CD8-positive, alpha-beta memory T cell (primary cell): ENCODE measurements around the gene SETD4. TPM values are rescaled to one million over a fixed set of nuclear protein-coding genes. Genes with fewer than 3 reads are reported as not detected.
"Not testable (repeated sequence)": the region's sequence is repeated elsewhere in the genome, so short reads cannot be mapped to it uniquely, and the experiment has no call there.

Source experiments
- CTCF ChIA-PET: fragments of 350-600 bp; sonication (Branson Sonifier 250); formaldehyde crosslinking; loops from one replicate; lab custom pipeline; 2021; ENCODE audit warnings: antibody characterized with exemption; lab: Charles Lee
- POLR2A ChIA-PET: fragments of 350-600 bp; sonication (Branson Sonifier 250); formaldehyde crosslinking; loops from one replicate; lab custom pipeline; 2021; ENCODE audit warnings: antibody characterized with exemption; lab: Charles Lee
- DNase-seq, 5 donors: peaks; one replicate each; pipeline versions ENCODE4 v3.0.0 to v3.0.0-alpha.2; 2020 to 2022; ENCODE audit warnings: mixed read lengths in 1 of 5
- H3K27ac ChIP-seq: one replicate; pipeline ENCODE4 v1.7.0; 2013; ENCODE audit warnings: low read depth, mild to moderate bottlenecking, low read length, moderate library complexity
- H3K27me3 ChIP-seq: 2 replicates; pipeline ENCODE4 v1.7.0; 2013; ENCODE audit warnings: low read length, mild to moderate bottlenecking; ENCODE audit not compliant: insufficient read depth, poor library complexity, severe bottlenecking
- H3K36me3 ChIP-seq: 2 replicates; pipeline ENCODE4 v1.7.0; 2013; ENCODE audit warnings: mild to moderate bottlenecking, low read length, moderate library complexity; ENCODE audit not compliant: insufficient read depth
- H3K4me1 ChIP-seq: 2 replicates; pipeline ENCODE4 v1.7.0; 2013; ENCODE audit warnings: mild to moderate bottlenecking, low read length, moderate library complexity; ENCODE audit not compliant: insufficient read depth
- H3K4me3 ChIP-seq: 2 replicates; pipeline ENCODE4 v1.7.0; 2013; ENCODE audit warnings: mild to moderate bottlenecking, low read length
- H3K9me3 ChIP-seq: 2 replicates; pipeline ENCODE4 v1.7.0; 2013; ENCODE audit warnings: mild to moderate bottlenecking, low read length
- H3K27ac Mint-ChIP-seq, 8 donors: one replicate each; pipeline ENCODE4 v1.8.0; 2020 to 2021; ENCODE audit warnings: mixed read lengths in 8 of 8, mild to moderate bottlenecking in 6 of 8, inconsistent platforms in 3 of 8, moderate library complexity in 3 of 8
- H3K27me3 Mint-ChIP-seq, 2 donors: one replicate each; pipeline ENCODE4 v1.8.0; 2020 to 2021; ENCODE audit warnings: mixed read lengths in 2 of 2, mild to moderate bottlenecking in 1 of 2, moderate library complexity in 1 of 2
- H3K36me3 Mint-ChIP-seq, 3 donors: one replicate each; pipeline ENCODE4 v1.8.0; 2020 to 2021; ENCODE audit warnings: mixed read lengths in 3 of 3, inconsistent platforms in 1 of 3, mild to moderate bottlenecking in 1 of 3
- H3K4me1 Mint-ChIP-seq, 3 donors: one replicate each; pipeline ENCODE4 v1.8.0; 2020 to 2021; ENCODE audit warnings: mixed read lengths in 3 of 3, inconsistent platforms in 1 of 3, mild to moderate bottlenecking in 1 of 3
- H3K4me3 Mint-ChIP-seq, 7 donors: one replicate each; pipeline ENCODE4 v1.8.0; 2020 to 2021; ENCODE audit warnings: mixed read lengths in 7 of 7, mild to moderate bottlenecking in 6 of 7, moderate library complexity in 4 of 7, inconsistent platforms in 2 of 7
- H3K9me3 Mint-ChIP-seq, 5 donors: one replicate each; pipeline ENCODE4 v1.8.0; 2020 to 2022; ENCODE audit warnings: mixed read lengths in 5 of 5, mild to moderate bottlenecking in 3 of 5, moderate library complexity in 2 of 5, inconsistent platforms in 1 of 5
- polyA plus RNA-seq: library from polyadenylated mRNA; unstranded; fragments of 300-500 nt; fragmentation: Illumina TruSeq; gene quantifications from one replicate; pipeline ENCODE4 v1.2.3, GENCODE V29; 2021
- total RNA-seq, 2 experiments: library from RNA; stranded (reverse); gene quantifications; one replicate each; pipeline ENCODE4 v1.2.3, GENCODE V29; 2021

Gene SETD4
- total and polyA plus RNA-seq, 3 experiments from 2014 or later: 8.0 to 20.5 (median 20.2) TPM

GRCh38 chr21:36075953-36076352 is 15.6 kb upstream of the SETD4 start:
- H3K4me1 ChIP-seq: peaks cover 9% of the 10 kb centered on the region
- no peaks in the 10 kb centered on the region for H3K27me3 ChIP-seq
- no peak overlapping the region for H3K27ac ChIP-seq
- no peak for DNase-seq
- Mint-ChIP-seq H3K4me1 (peaks cover 21 to 47% (median 36%) of the 10 kb centered on the region in 3 donors), H3K27ac (peak overlapping the region in 2 of 8 donors; percentile 66 to 71), H3K9me3 (no peaks in the 10 kb centered on the region), H3K27me3 (no peaks in the 10 kb centered on the region), H3K4me3 (no peak overlapping the region), H3K36me3 (peaks cover 0 to 27% (median 13%) of the 10 kb centered on the region in 3 donors)
- H3K9me3 ChIP-seq: no peaks in the 10 kb centered on the region
- CTCF ChIA-PET: no interaction called here
- no peaks in the 10 kb centered on the region for H3K36me3 ChIP-seq
- no peak overlapping the region for H3K4me3 ChIP-seq
- POLR2A ChIA-PET: no interaction called here

- Mint-ChIP-seq H3K27ac (peak overlapping the region in 2 of 8 donors; percentile 8 to 33), H3K4me3 (no peak overlapping the region), H3K9me3 (no peaks in the 10 kb centered on the region), H3K27me3 (no peaks in the 10 kb centered on the region), H3K36me3 (peaks cover 0 to 27% (median 13%) of the 10 kb centered on the region in 3 donors), H3K4me1 (peaks cover 29 to 55% (median 44%) of the 10 kb centered on the region in 3 donors)
- Histone ChIP-seq H3K36me3 (no peaks in the 10 kb centered on the region), H3K4me3 (no peak overlapping the region), H3K9me3 (no peaks in the 10 kb centered on the region), H3K4me1 (peaks cover 16% of the 10 kb centered on the region), H3K27ac (no peak overlapping the region), H3K27me3 (no peaks in the 10 kb centered on the region)
- no peak for DNase-seq
- POLR2A ChIA-PET: no interaction called here
- CTCF ChIA-PET: interaction anchor here (1.1 kb wide), 1 partner anchor 25 kb away, joined by 3 read pairs; no protein-coding TSS in a partner anchor
Observed at GRCh38 chr21:36075171-36075570, 14.8 kb upstream of the SETD4 start.

- H3K4me1 Mint-ChIP-seq: peaks cover 33 to 51% (median 50%) of the 10 kb centered on the region in 3 donors
- H3K4me3 Mint-ChIP-seq, POLR2A ChIA-PET, H3K36me3 ChIP-seq, H3K9me3 Mint-ChIP-seq, H3K4me3 ChIP-seq, DNase-seq, H3K27ac ChIP-seq, H3K27me3 Mint-ChIP-seq, H3K9me3 ChIP-seq, H3K27me3 ChIP-seq: not testable (repeated sequence)
- peaks cover 3 to 31% (median 13%) of the 10 kb centered on the region in 3 donors for H3K36me3 Mint-ChIP-seq
- H3K4me1 ChIP-seq: peaks cover 23% of the 10 kb centered on the region
- H3K27ac Mint-ChIP-seq: peak overlapping the region in 1 of 8 donors; percentile 58
- CTCF ChIA-PET: interaction anchor here (1.3 kb wide), 1 partner anchor 14 kb away, joined by 3 read pairs; the partner anchor contains the start of gene SETD4
Observed at GRCh38 chr21:36073911-36074310, 13.6 kb upstream of the SETD4 start.

GRCh38 chr21:36073181-36073580 is 12.9 kb upstream of the SETD4 start:
- no peaks in the 10 kb centered on the region for H3K36me3 ChIP-seq
- no peaks in the 10 kb centered on the region for H3K27me3 ChIP-seq
- POLR2A ChIA-PET: no interaction called here
- no peak for DNase-seq
- no peak overlapping the region for H3K27ac ChIP-seq
- CTCF ChIA-PET: interaction anchor here (1.3 kb wide), 1 partner anchor 13 kb away, joined by 3 read pairs; the partner anchor contains the start of gene SETD4
- H3K9me3 ChIP-seq: no peaks in the 10 kb centered on the region
- Mint-ChIP-seq H3K4me1 (peaks cover 33 to 48% (median 44%) of the 10 kb centered on the region in 3 donors), H3K4me3 (peak overlapping the region in 1 of 7 donors; percentile 83), H3K36me3 (peaks cover 4 to 31% (median 11%) of the 10 kb centered on the region in 3 donors), H3K27me3 (no peaks in the 10 kb centered on the region), H3K9me3 (peaks cover 4 to 10% (median 5%) of the 10 kb centered on the region in 5 donors), H3K27ac (no peak overlapping the region)
- H3K4me1 ChIP-seq: peaks cover 23% of the 10 kb centered on the region
- no peak overlapping the region for H3K4me3 ChIP-seq

- Histone ChIP-seq H3K27me3 (no peaks in the 10 kb centered on the region), H3K27ac (no peak overlapping the region), H3K4me1 (peaks cover 23% of the 10 kb centered on the region), H3K9me3 (no peaks in the 10 kb centered on the region), H3K4me3 (no peak overlapping the region), H3K36me3 (no peaks in the 10 kb centered on the region)
- DNase-seq: no peak
- Mint-ChIP-seq H3K9me3 (peaks cover 4 to 10% (median 5%) of the 10 kb centered on the region in 5 donors), H3K27ac (peak overlapping the region in 1 of 8 donors; percentile 16), H3K27me3 (no peaks in the 10 kb centered on the region), H3K36me3 (peaks cover 6 to 31% (median 11%) of the 10 kb centered on the region in 3 donors), H3K4me1 (peaks cover 33 to 48% (median 44%) of the 10 kb centered on the region in 3 donors), H3K4me3 (peak overlapping the region in 2 of 7 donors; percentile 65 to 83)
- ChIA-PET POLR2A (no interaction called here), CTCF (interaction anchor here (1.3 kb wide), 1 partner anchor 13 kb away, joined by 3 read pairs; the partner anchor contains the start of gene SETD4)
Observed at GRCh38 chr21:36072453-36073162, 12.3 kb upstream of the SETD4 start.

- Mint-ChIP-seq H3K4me1 (peaks cover 33 to 44% (median 42%) of the 10 kb centered on the region in 3 donors), H3K27me3 (no peaks in the 10 kb centered on the region), H3K4me3 (peak overlapping the region; percentile 75 to 94 (median 89)), H3K36me3 (peaks cover 8 to 31% (median 11%) of the 10 kb centered on the region in 3 donors), H3K27ac (peak overlapping the region in 6 of 8 donors; percentile 31 to 86 (median 60)), H3K9me3 (peaks cover 4 to 10% (median 5%) of the 10 kb centered on the region in 5 donors)
- ChIA-PET CTCF (interaction anchor here (1.5 kb wide), 1 partner anchor 41 kb away, joined by 8 read pairs; no protein-coding TSS in a partner anchor), POLR2A (interaction anchor here (1.6 kb wide), 1 partner anchor 11 kb away, joined by 21 read pairs; the partner anchor contains the start of gene SETD4)
- Histone ChIP-seq H3K4me3 (no peak overlapping the region), H3K27me3 (no peaks in the 10 kb centered on the region), H3K9me3 (no peaks in the 10 kb centered on the region), H3K27ac (no peak overlapping the region), H3K4me1 (peaks cover 23% of the 10 kb centered on the region), H3K36me3 (no peaks in the 10 kb centered on the region)
- DNase-seq: no peak
Observed at GRCh38 chr21:36070999-36071398, 10.7 kb upstream of the SETD4 start.

- H3K9me3 ChIP-seq: no peaks in the 10 kb centered on the region
- peak within 1 kb of the TSS; percentile 53 to 92 (median 84) for H3K27ac Mint-ChIP-seq
- H3K36me3 ChIP-seq: no peaks in the 10 kb centered on the region
- H3K36me3 Mint-ChIP-seq: peaks cover 8 to 31% (median 8%) of the 10 kb centered on the region in 3 donors
- peak; percentile 72 to 91 (median 85) for DNase-seq
- peak within 1 kb of the TSS; percentile 83 to 94 (median 89) for H3K4me3 Mint-ChIP-seq
- ChIA-PET POLR2A (interaction anchor here (0.7 to 1.6 kb wide), 3 partner anchors 9 to 1454 kb away, joined by 3 to 21 read pairs (median 3); partner anchors contain the start of gene SETD4), CTCF (interaction anchor here (0.9 to 1.7 kb wide), 6 partner anchors 10 to 1180 kb away, joined by 3 to 14 read pairs (median 4); partner anchors contain the start of gene SETD4)
- H3K9me3 Mint-ChIP-seq: peaks cover 4 to 10% (median 5%) of the 10 kb centered on the region in 5 donors
- no peaks in the 10 kb centered on the region for H3K27me3 Mint-ChIP-seq
- H3K27me3 ChIP-seq: no peaks in the 10 kb centered on the region
- peaks cover 23% of the 10 kb centered on the region for H3K4me1 ChIP-seq
- peaks cover 33 to 47% (median 42%) of the 10 kb centered on the region in 3 donors for H3K4me1 Mint-ChIP-seq
- peak within 1 kb of the TSS; percentile 34 for H3K27ac ChIP-seq
- H3K4me3 ChIP-seq: peak within 1 kb of the TSS; percentile 78
Observed at GRCh38 chr21:36069713-36070583, 9.6 kb upstream of the SETD4 start, which contains the start of gene CBR1. Gene CBR1 (plus strand): TSS chr21:36070024. CDS start chr21:36070116, 92 bp downstream.
